T-helper 1 cell treated with Interleukin-12 subunit alpha and Interleukin-12 subunit beta and Interleukin-4 antibody, amounts not matched to agents 30 μg/mL and 1 μg/mL, for 36 hours (primary cell): ENCODE results near the gene LUC7L3.
"Not testable (repeated sequence)": the region's sequence is repeated elsewhere in the genome, so short reads cannot be mapped to it uniquely, and the experiment has no call there.

Experiments
- H3K27ac Mint-ChIP-seq: one replicate; pipeline ENCODE4 v1.8.0; 2021; ENCODE audit warnings: mild to moderate bottlenecking, mixed read lengths
- H3K27me3 Mint-ChIP-seq: one replicate; pipeline ENCODE4 v1.8.0; 2021; ENCODE audit warnings: low read depth, mixed read lengths
- H3K36me3 Mint-ChIP-seq: one replicate; pipeline ENCODE4 v1.8.0; 2021; ENCODE audit warnings: low read depth, mixed read lengths
- H3K4me1 Mint-ChIP-seq: one replicate; pipeline ENCODE4 v1.8.0; 2021; ENCODE audit warnings: low read depth, mixed read lengths
- H3K4me3 Mint-ChIP-seq: one replicate; pipeline ENCODE4 v1.8.0; 2021; ENCODE audit warnings: mild to moderate bottlenecking, moderate library complexity, mixed read lengths
- H3K9me3 Mint-ChIP-seq: one replicate; pipeline ENCODE4 v1.8.0; 2021; ENCODE audit warnings: mixed read lengths

Gene LUC7L3, protein sequence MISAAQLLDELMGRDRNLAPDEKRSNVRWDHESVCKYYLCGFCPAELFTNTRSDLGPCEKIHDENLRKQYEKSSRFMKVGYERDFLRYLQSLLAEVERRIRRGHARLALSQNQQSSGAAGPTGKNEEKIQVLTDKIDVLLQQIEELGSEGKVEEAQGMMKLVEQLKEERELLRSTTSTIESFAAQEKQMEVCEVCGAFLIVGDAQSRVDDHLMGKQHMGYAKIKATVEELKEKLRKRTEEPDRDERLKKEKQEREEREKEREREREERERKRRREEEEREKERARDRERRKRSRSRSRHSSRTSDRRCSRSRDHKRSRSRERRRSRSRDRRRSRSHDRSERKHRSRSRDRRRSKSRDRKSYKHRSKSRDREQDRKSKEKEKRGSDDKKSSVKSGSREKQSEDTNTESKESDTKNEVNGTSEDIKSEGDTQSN

DNA sequence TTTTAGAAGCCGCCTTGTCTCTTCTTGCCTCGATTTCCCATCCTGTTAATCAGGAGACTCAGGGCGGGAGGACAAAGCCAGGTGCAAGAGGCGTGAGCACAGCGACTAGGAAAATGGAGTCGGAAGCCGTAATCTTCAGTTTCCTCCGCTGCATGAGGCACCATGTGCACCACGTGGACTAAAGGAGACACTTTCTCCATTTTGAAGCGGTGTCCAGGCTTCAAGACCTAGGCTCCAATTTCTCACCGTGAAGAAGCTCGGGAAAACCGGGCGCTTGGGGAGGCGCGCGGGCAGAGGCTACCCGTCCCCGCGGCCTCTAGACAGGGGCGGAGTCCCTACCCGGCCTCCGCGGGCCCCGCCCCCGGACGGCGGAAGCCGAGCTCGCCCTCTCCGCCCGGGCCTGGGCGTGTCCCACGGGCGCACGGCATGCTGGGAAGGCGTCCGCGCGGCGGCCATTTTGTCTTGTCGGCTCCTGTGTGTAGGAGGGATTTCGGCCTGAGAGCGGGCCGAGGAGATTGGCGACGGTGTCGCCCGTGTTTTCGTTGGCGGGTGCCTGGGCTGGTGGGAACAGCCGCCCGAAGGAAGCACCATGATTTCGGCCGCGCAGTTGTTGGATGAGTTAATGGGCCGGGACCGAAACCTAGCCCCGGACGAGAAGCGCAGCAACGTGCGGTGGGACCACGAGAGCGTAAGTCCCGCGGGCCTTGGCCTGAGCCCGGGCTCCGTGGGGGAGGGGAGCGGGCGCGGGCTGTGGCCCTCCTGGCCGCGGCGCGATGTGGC lies at the start of gene LUC7L3:
TSS of gene LUC7L3 (plus strand) at position 460 of the 780 bp plus-strand sequence. CDS start at position 590, 130 bp downstream.
- no peaks in the 10 kb centered on the region for H3K9me3 Mint-ChIP-seq
- peaks cover 29% of the 10 kb centered on the region for H3K4me1 Mint-ChIP-seq
- H3K27me3 Mint-ChIP-seq = no peaks in the 10 kb centered on the region

DNA sequence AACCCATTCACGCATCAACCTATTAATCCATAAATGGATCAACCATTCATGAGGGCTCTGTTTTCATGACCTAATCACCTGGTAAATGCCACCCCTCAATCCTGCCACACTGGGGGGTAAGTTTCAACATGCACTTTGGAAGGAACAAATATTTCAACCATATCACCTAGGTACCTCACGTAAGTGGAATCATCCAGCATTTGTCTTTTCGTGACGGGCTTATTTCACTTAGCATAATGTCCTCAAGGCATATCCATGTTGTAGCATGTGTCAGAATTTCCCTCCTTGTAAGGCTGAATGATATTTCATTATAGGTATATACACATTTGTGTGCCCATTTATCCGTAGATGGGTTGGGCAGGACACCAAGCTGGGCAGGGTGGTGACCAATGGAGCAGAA lies 47.3 kb upstream of the LUC7L3 start:
- H3K9me3 Mint-ChIP-seq = no peaks in the 10 kb centered on the region
- H3K27ac Mint-ChIP-seq = no peak overlapping the region
- peaks cover under 1% of the 10 kb centered on the region for H3K27me3 Mint-ChIP-seq
- no peaks in the 10 kb centered on the region for H3K36me3 Mint-ChIP-seq
- peaks cover 2% of the 10 kb centered on the region for H3K4me1 Mint-ChIP-seq
- no peak overlapping the region for H3K4me3 Mint-ChIP-seq

More for the DNA sequence above, at the start of gene LUC7L3:
- peak within 1 kb of the TSS; percentile 98 for H3K27ac Mint-ChIP-seq
- H3K4me3 Mint-ChIP-seq = peak within 1 kb of the TSS; percentile 99
- H3K36me3 Mint-ChIP-seq = peaks cover 13% of the 10 kb centered on the region

- Mint-ChIP-seq H3K4me1 (no peaks in the 10 kb centered on the region), H3K9me3 (no peaks in the 10 kb centered on the region), H3K27ac (no peak overlapping the region), H3K36me3 (no peaks in the 10 kb centered on the region), H3K4me3 (no peak overlapping the region), H3K27me3 (peaks cover 4% of the 10 kb centered on the region)
Measured at GRCh38 chr17:50672831-50673551, 46.4 kb upstream of the LUC7L3 start.

DNA sequence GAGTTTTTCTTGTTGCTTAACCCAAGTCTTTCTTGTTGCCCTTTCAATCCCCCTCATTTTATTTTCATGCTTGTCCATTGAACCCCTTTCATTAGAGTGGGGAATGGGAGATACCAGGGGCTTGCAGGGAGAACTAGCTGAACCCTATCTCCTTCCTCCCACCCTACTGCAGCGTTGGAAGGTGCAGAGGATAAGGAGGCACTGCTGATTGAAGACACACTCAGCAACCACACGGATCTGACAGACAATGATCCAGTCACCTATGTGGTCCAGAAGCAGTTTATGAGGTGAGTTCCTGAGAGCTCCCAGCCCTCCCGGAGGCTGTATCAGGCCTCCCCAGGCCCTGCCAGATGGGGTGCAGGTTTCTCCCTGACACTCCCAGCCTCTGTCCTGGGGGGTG lies 44.2 kb upstream of the LUC7L3 start:
- H3K4me1 Mint-ChIP-seq = no peaks in the 10 kb centered on the region
- no peak overlapping the region for H3K4me3 Mint-ChIP-seq
- no peaks in the 10 kb centered on the region for H3K36me3 Mint-ChIP-seq
- no peaks in the 10 kb centered on the region for H3K9me3 Mint-ChIP-seq
- peaks cover 9% of the 10 kb centered on the region for H3K27me3 Mint-ChIP-seq
- no peak overlapping the region for H3K27ac Mint-ChIP-seq

DNA sequence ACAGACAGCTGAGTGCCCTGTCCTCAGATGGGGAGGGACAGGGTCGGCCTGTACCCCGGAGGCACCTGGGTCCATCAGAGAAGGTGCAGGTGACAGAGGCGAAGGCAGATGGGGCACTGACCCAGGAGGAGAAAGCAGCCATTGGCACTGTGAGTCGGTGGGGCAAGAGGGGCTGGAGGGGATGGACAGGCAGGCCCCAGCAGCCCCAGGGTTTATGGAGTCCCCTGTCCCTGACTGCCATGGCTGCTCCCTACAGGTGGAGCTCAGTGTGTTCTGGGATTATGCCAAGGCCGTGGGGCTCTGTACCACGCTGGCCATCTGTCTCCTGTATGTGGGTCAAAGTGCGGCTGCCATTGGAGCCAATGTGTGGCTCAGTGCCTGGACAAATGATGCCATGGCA lies 43.8 kb upstream of the LUC7L3 start:
- Mint-ChIP-seq H3K27me3 (peaks cover 13% of the 10 kb centered on the region), H3K4me3 (no peak overlapping the region), H3K4me1 (peaks cover 2% of the 10 kb centered on the region), H3K9me3 (no peaks in the 10 kb centered on the region), H3K27ac (no peak overlapping the region), H3K36me3 (no peaks in the 10 kb centered on the region)

DNA sequence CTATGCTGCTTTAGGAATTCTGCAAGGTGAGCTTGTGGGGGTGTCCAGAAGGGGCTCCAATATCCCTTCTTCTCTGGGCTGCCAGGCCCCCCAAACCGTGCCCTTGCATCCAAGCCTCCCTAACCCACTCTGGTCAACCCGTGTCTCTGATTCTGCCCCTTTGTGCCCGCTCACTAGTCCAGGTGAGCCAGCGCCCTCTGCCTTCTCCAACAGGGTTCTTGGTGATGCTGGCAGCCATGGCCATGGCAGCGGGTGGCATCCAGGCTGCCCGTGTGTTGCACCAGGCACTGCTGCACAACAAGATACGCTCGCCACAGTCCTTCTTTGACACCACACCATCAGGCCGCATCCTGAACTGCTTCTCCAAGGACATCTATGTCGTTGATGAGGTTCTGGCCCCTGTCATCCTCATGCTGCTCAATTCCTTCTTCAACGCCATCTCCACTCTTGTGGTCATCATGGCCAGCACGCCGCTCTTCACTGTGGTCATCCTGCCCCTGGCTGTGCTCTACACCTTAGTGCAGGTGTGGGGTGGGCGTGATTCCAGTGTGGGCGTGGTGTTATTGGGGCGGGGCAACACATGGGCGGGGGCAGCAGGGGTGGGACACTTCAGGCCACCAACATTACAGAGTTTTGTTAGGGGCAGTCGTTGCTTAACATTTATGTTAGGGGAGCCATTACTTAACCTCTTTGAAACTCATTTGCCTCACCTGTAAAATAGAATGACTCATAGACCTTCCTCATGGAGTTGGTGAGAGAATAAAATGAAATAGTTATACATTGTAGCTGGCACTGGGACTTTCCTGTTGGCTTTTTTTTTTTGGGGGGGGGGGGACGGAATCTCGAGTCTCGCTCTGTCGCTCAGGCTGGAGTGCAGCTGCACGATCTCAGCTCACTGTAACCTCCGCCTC lies 43.1 kb upstream of the LUC7L3 start:
- no peak overlapping the region for H3K4me3 Mint-ChIP-seq

DNA sequence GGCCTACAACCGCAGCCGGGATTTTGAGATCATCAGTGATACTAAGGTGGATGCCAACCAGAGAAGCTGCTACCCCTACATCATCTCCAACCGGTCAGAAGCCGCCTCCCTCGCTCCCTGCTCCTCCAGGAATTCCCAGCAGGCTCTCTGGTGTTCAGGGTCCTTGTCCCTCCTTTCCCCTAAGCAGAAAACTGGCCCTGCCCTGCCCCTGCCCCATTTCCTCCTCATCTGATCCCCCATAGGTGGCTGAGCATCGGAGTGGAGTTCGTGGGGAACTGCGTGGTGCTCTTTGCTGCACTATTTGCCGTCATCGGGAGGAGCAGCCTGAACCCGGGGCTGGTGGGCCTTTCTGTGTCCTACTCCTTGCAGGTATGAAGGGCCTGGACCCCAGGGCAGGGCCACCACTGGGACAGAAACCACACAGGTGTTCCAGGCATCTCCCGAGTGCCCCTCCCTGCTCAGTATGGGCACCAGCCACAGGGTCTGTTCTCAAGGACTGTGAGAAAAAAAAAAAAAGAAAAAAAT lies 41.5 kb upstream of the LUC7L3 start:
- Mint-ChIP-seq H3K27me3 (peaks cover 32% of the 10 kb centered on the region), H3K36me3 (no peaks in the 10 kb centered on the region), H3K4me1 (peaks cover 7% of the 10 kb centered on the region)

More for the DNA sequence above, 43.1 kb upstream of the LUC7L3 start:
- Mint-ChIP-seq H3K9me3 (no peaks in the 10 kb centered on the region), H3K4me1 (peaks cover 5% of the 10 kb centered on the region), H3K36me3 (no peaks in the 10 kb centered on the region), H3K27ac (no peak overlapping the region), H3K27me3 (peaks cover 18% of the 10 kb centered on the region)

GRCh38 chr17:50679008-50679544 lies 40.3 kb upstream of the LUC7L3 start:
- Mint-ChIP-seq H3K27ac (no peak overlapping the region), H3K27me3 (peaks cover 32% of the 10 kb centered on the region), H3K36me3 (no peaks in the 10 kb centered on the region), H3K9me3 (no peaks in the 10 kb centered on the region), H3K4me1 (peaks cover 7% of the 10 kb centered on the region), H3K4me3 (no peak overlapping the region)

More for the DNA sequence above, 41.5 kb upstream of the LUC7L3 start:
- H3K27ac Mint-ChIP-seq = no peak overlapping the region
- H3K9me3 Mint-ChIP-seq = no peaks in the 10 kb centered on the region
- no peak overlapping the region for H3K4me3 Mint-ChIP-seq

GRCh38 chr17:50680126-50680525 lies 39.3 kb upstream of the LUC7L3 start:
- Mint-ChIP-seq H3K4me3 (no peak overlapping the region), H3K36me3 (no peaks in the 10 kb centered on the region), H3K27ac (no peak overlapping the region), H3K9me3 (no peaks in the 10 kb centered on the region), H3K4me1 (peaks cover 7% of the 10 kb centered on the region), H3K27me3 (peaks cover 32% of the 10 kb centered on the region)

DNA sequence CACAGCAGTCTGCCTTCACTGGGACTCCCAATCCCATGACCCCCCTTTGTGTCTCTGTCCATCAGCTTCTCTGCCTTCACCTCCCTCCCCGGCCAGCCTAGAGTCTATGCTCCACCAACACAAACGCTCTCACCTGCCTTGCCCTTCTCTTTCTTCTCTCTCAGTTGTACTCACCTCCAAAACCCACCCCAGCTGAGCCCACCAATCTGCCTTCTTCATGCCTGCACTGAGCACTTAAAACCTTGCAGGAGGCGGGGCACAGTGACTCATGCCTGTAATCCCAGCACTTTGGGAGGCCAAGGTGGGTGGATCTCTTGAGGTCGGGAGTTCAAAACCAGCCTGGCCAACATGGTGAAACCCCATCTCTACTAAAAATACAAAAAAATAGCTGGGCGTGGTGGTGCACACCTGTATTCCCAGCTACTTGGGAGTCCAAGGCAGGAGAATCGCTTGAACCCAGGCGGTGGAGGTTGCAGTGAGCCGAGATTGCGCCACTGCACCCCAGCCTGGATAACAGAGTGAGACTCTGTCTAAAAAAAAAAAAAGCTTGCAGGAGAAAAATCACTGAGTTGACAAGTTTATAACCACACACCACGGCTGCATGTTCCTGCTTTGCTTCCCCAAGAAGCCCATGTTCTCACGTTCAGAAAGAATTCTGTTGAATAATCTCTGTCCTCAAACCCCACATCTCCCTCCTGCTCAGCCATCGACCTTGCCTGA lies 38.7 kb upstream of the LUC7L3 start:
- H3K36me3 Mint-ChIP-seq, H3K4me1 Mint-ChIP-seq, H3K27ac Mint-ChIP-seq, H3K9me3 Mint-ChIP-seq, H3K4me3 Mint-ChIP-seq: not testable (repeated sequence)
- peaks cover 32% of the 10 kb centered on the region for H3K27me3 Mint-ChIP-seq

DNA sequence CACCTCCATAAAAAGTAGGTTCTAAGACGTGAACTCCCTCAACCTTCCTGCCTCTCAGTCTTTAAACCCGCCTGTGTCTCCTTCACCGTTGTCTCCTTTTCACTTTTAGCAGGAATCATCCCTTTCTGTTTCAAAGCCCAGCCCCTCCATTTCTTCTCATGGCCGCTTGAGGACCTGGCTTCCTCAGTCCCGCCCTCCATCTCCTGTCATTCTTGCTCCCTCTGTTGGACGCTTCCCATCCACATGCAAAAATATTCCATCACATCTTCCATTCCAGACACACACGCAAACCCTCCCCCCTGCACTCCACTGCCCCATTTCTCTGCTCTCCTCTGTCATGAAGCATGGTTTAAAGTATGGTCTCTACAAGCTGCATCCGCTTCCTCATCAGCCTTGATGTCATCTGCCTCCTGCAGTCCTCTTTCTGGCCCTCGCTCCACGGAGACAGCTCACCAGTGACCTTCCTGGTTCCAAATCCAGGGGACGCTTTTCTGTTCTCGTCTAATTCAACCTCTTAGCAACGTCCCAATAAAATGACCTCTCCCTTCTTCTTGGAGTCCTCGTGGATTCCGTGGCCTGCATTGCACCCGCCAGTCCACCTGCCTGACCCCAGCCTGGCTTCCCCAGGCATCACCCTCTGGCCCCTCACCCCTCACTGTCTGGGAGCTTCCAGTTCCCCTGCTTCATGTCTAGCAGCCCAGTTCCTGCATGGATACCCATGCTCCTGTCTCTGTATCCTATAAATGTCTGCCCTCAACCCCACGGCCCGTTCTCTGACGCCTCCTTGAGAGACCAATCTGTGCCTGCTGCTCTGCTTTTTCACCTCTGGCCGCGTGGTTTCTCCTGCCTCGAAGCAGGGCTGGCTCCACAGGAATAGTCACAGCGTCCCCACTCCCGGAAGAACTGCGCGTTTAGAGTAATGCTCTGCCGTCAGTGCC lies 37.9 kb upstream of the LUC7L3 start:
- Mint-ChIP-seq H3K36me3 (no peaks in the 10 kb centered on the region), H3K27me3 (peaks cover 32% of the 10 kb centered on the region), H3K4me1 (peaks cover 7% of the 10 kb centered on the region), H3K27ac (no peak overlapping the region), H3K9me3 (no peaks in the 10 kb centered on the region), H3K4me3 (peak overlapping the region; percentile 22)

- H3K27ac Mint-ChIP-seq = no peak overlapping the region
- H3K4me1 Mint-ChIP-seq = peaks cover 7% of the 10 kb centered on the region
- no peaks in the 10 kb centered on the region for H3K9me3 Mint-ChIP-seq
- H3K36me3 Mint-ChIP-seq = no peaks in the 10 kb centered on the region
- H3K4me3 Mint-ChIP-seq = no peak overlapping the region
- H3K27me3 Mint-ChIP-seq = peaks cover 28% of the 10 kb centered on the region
Measured at GRCh38 chr17:50682441-50682840, 37.0 kb upstream of the LUC7L3 start.
